NCI-H510A treated with DMSO at 0.1 percent for 48 hours (cell line): Measurements from ENCODE around the gene CPNE4.

Experiments used
- DNase-seq: peaks from one replicate; lab custom pipeline; 2025; lab: John Stamatoyannopoulos, UW

Gene CPNE4

GRCh38 chr3:131796558-131797198 is 238.1 kb downstream of the CPNE4 start:
- DNase-seq, result no peak

GRCh38 chr3:131796111-131796510 is 238.7 kb downstream of the CPNE4 start:
- DNase-seq, result no peak

- DNase-seq, result peak; percentile 32
Measured at GRCh38 chr3:131795390-131796090, 239.3 kb downstream of the CPNE4 start.

DNA sequence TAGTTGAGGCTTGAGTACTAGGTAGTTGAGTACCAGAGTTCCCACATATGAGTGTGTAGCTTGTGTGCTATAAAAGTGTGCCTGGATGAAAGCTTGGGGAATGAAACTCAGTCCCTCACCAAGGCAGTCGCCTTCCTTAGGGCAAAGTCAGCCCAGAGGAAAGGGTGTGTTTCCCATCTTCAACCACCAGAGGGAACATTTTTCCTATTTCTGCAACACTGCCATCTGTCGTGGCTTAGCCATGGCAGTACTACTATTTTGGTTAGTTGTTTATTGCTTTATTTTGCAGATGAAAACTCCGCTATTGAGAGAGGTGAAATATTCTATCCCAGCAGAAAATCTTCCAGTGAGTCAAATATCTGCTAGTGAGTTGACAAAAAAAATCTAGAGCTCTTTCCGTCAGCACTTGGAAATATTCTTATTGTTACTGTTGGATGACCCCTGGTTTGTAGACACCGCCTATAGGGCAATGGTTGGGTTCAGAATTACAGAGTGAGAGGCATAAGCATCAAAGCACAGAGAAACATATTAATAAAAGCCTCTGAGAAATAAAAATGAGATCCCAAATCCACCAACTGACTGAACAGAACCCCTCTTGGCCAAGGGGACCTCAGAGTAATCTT is 239.9 kb downstream of the CPNE4 start:
- DNase-seq, result peak; percentile 47

DNA sequence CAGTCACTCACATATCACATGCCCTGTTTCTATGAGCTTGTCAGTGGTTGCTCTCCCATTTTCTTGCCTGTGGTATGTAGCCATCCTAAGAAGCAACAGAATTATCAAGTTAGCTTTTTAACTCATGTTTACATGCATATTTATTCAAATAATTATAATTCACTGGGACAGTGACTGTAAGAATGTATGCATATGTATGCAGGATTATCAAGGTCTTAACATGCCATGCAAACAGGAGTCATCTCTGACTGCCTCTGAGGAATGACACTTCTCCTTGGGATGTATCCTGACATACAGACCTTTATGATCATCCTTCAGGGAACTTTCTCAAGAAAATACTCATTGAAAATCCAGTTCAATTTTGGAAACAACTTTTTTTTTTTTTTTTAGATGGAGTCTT is 240.9 kb downstream of the CPNE4 start:
- no peak for DNase-seq

DNA sequence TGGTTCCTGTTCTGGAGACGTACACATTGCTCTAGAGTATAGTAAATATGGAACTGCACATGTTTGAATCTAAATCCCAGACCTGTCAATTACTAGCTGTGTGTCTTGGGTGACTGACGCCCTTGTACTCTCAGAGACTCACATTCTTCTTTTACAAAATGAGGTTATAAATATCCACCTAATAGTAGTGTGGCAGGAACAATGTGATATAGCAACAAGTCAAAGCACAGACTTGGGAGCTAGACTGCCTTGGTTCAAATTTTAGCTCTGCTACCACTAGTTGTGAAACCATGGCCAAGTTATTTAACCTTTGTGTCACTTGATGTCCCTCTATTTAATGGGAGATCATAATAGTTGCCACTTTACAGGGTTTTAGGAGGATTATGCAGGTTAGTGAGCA is 245.6 kb downstream of the CPNE4 start:
- DNase-seq, result no peak

GRCh38 chr3:131786386-131786785 is 248.4 kb downstream of the CPNE4 start:
- no peak for DNase-seq

- no peak for DNase-seq
Measured at GRCh38 chr3:131782751-131783150, 252.1 kb downstream of the CPNE4 start.

DNA sequence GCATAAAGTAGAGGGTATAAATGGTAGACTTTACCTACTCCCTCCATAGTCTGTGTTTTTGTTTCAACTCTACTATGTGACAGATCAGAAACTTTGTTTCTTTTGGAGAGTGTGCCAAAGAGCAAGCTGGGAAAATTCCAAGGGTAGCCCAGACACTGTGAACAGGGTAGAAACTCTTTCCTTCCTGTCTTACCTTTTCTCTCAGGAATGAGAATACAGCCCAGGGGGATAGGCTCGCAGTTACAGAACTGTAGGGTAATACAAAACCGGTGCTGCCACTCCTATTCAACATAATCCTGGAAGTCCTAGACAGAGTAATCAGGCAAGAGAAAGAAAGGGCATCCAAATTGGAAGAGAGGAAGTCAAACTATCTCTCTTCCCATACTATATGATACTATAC is 256.3 kb downstream of the CPNE4 start:
- DNase-seq, result no peak

GRCh38 chr3:131775650-131776049 is 259.2 kb downstream of the CPNE4 start:
- no peak for DNase-seq

- no peak for DNase-seq
Measured at GRCh38 chr3:131772269-131773026, 262.4 kb downstream of the CPNE4 start.

- DNase-seq, result no peak
Measured at GRCh38 chr3:131762981-131763564, 271.7 kb downstream of the CPNE4 start.

GRCh38 chr3:131756405-131756804 is 278.4 kb downstream of the CPNE4 start:
- no peak for DNase-seq

DNA sequence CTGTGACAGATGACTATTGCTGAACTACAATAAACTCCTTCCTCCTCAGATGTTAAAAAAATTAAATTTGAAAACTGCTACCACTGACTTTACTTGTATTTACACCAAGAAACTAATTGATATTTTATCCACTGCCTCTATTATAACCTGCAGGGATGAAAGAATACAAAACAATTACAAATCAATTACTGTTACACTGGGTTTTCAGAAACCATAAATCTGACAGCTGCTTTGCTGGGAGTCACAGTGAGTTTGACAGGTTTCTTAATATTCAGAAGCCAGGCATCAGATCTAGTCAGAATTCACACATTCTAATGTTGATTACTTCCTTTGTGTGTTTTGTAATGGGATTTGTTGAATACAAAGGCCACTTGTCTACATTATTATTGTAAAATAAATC is 279.4 kb downstream of the CPNE4 start:
- no peak for DNase-seq

- no peak for DNase-seq
Measured at GRCh38 chr3:131750256-131750655, 284.6 kb downstream of the CPNE4 start.

DNA sequence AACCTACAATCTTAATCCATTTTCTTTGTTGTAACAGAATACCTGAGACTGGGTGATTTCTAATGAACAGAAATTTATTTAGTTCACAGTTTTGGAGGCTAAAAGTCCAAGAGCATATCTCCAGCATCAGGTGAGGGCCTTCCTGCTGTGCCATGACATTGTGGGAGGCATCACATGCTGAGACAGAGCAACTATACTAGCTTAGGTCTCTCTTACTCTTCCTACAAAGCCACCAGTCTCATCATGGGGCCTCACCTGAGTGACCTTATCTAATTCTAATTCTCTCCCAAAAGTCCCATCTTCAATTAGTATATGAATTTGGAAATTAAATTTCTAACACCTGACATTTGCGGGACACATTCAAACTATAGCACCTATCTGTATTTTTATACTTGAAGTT is 285.0 kb downstream of the CPNE4 start:
- no peak for DNase-seq

- no peak for DNase-seq
Measured at GRCh38 chr3:131747466-131747865, 287.3 kb downstream of the CPNE4 start.

- DNase-seq, result no peak
Measured at GRCh38 chr3:131744765-131745164, 290.0 kb downstream of the CPNE4 start.

DNA sequence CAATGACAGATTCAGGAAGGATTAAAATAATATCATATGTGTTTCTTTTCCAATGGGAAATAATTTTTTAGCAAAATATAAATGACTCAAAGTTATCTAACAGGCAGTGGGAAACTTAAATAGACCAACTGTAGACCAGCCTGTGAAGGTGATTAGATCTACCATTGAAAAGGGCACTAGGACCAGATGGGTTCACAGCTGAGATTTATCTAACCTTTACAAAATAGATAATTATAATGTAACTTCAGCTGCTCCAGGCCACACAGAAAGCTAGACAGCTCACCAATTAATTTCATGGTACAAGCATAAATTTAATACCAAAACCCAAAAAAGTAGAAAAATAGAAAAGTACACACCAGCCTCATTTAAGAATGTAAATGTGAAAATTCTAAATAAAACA is 291.7 kb downstream of the CPNE4 start:
- no peak for DNase-seq

GRCh38 chr3:131739211-131739610 is 295.6 kb downstream of the CPNE4 start:
- DNase-seq, result no peak

- DNase-seq, result no peak
Measured at GRCh38 chr3:131738095-131738494, 296.7 kb downstream of the CPNE4 start.

GRCh38 chr3:131735544-131735943 is 299.3 kb downstream of the CPNE4 start:
- DNase-seq, result no peak
